WTC11 (cell line): ENCODE results near the gene ASIP. TPM values are rescaled to one million over a fixed set of nuclear protein-coding genes. Genes with fewer than 3 reads are reported as not detected.
"Not testable (repeated sequence)": the region's sequence is repeated elsewhere in the genome, so short reads cannot be mapped to it uniquely, and the experiment has no call there.

Source experiments
- ATAC-seq: fragments of 200-7000 bp; cut with Tn5 transposase; 2 replicates; pipeline ENCODE4 v1.10.0; 2021; ENCODE audit warnings: mild to moderate bottlenecking, moderate library complexity
- CTCF ChIA-PET: fragments of 300-600 bp; sonication (Branson Sonifier 250); formaldehyde crosslinking; loops from one replicate; lab custom pipeline; 2021; ENCODE audit warnings: antibody characterized with exemption; lab: Charles Lee
- POLR2A ChIA-PET: fragments of 350-600 bp; sonication (Branson Sonifier 250); formaldehyde crosslinking; loops from one replicate; lab custom pipeline; 2021; ENCODE audit warnings: antibody characterized with exemption; lab: Charles Lee
- DNase-seq: peaks from one replicate; pipeline ENCODE4 v3.0.0; 2021; ENCODE audit warnings: low spot score
- H3K27ac Mint-ChIP-seq: 2 replicates; pipeline ENCODE4 v1.8.0; 2021; ENCODE audit warnings: mixed read lengths
- H3K27me3 Mint-ChIP-seq: 2 replicates; pipeline ENCODE4 v1.8.0; 2021; ENCODE audit warnings: low read depth, mild to moderate bottlenecking, moderate library complexity, mixed read lengths
- H3K36me3 Mint-ChIP-seq: 2 replicates; pipeline ENCODE4 v1.8.0; 2021; ENCODE audit warnings: mixed read lengths
- H3K4me1 Mint-ChIP-seq: 2 replicates; pipeline ENCODE4 v1.8.0; 2022; ENCODE audit warnings: mixed read lengths
- H3K4me3 Mint-ChIP-seq: 2 replicates; pipeline ENCODE4 v1.8.0; 2021; ENCODE audit warnings: mild to moderate bottlenecking, moderate library complexity, mixed read lengths
- H3K9me3 Mint-ChIP-seq: 2 replicates; pipeline ENCODE4 v1.8.0; 2021; ENCODE audit warnings: mixed read lengths
- CDX4 ChIP-seq: fragments of 250-450 bp; sonication (Bioruptor Pico); IDR thresholded peaks from 2 replicates; pipeline ENCODE4 v1.9.0; 2021; ENCODE audit warnings: moderate library complexity, mild to moderate bottlenecking, inconsistent platforms, borderline replicate concordance
- CREB1 ChIP-seq: sonication (generic); formaldehyde crosslinking; IDR thresholded peaks from 2 replicates; pipeline ENCODE4 v1.8.0; 2023; ENCODE audit warnings: mild to moderate bottlenecking, missing genetic modification reagents
- ESRRA ChIP-seq: sonication (generic); formaldehyde crosslinking; IDR thresholded peaks from 2 replicates; pipeline ENCODE4 v1.8.1; 2022; ENCODE audit warnings: mild to moderate bottlenecking, missing genetic modification reagents, borderline replicate concordance
- ETV6 ChIP-seq: sonication (generic); formaldehyde crosslinking; IDR thresholded peaks from 2 replicates; pipeline ENCODE4 v1.8.1; 2022; ENCODE audit warnings: mild to moderate bottlenecking, missing genetic modification reagents
- FOXP1 ChIP-seq: sonication (generic); formaldehyde crosslinking; IDR thresholded peaks from 2 replicates; pipeline ENCODE4 v1.8.0; 2022; ENCODE audit warnings: missing genetic modification reagents, mild to moderate bottlenecking, moderate library complexity, borderline replicate concordance
- NFE2L1 ChIP-seq: sonication (generic); formaldehyde crosslinking; IDR thresholded peaks from 2 replicates; pipeline ENCODE4 v1.8.1; 2023; ENCODE audit warnings: missing genetic modification reagents
- OVOL2 ChIP-seq: fragments of 250-450 bp; sonication (Bioruptor Pico); IDR thresholded peaks from 2 replicates; pipeline ENCODE4 v1.9.0; 2021; ENCODE audit warnings: mild to moderate bottlenecking, borderline replicate concordance
- SMAD4 ChIP-seq: sonication (generic); formaldehyde crosslinking; IDR thresholded peaks from 2 replicates; pipeline ENCODE4 v1.8.0; 2022; ENCODE audit warnings: mild to moderate bottlenecking, missing genetic modification reagents
- ZNF121 ChIP-seq: sonication (generic); formaldehyde crosslinking; IDR thresholded peaks from 2 replicates; pipeline ENCODE4 v1.8.0; 2023; ENCODE audit warnings: missing genetic modification reagents
- ZNF532 ChIP-seq: fragments of 250-450 bp; sonication (Bioruptor Pico); IDR thresholded peaks from 2 replicates; pipeline ENCODE4 v1.9.0; 2021; ENCODE audit warnings: mild to moderate bottlenecking, borderline replicate concordance
- total RNA-seq: library from RNA; stranded (reverse); gene quantifications from 3 replicates; pipeline ENCODE4 v1.2.3, GENCODE V29; 2021
- TF ChIP-seq, protein P1 (sequence below): sonication (generic); formaldehyde crosslinking; IDR thresholded peaks from 2 replicates; pipeline ENCODE4 v1.8.1; 2023; ENCODE audit warnings: mild to moderate bottlenecking, missing genetic modification reagents, moderate library complexity
- TF ChIP-seq, protein P2 (sequence below): fragments of 200-600 bp; IDR thresholded peaks from 2 replicates; pipeline ENCODE4 v1.8.0; 2022; ENCODE audit warnings: antibody characterized with exemption

The ASIP gene
- total RNA-seq, 1 experiment from 2014 or later = not detected

DNA sequence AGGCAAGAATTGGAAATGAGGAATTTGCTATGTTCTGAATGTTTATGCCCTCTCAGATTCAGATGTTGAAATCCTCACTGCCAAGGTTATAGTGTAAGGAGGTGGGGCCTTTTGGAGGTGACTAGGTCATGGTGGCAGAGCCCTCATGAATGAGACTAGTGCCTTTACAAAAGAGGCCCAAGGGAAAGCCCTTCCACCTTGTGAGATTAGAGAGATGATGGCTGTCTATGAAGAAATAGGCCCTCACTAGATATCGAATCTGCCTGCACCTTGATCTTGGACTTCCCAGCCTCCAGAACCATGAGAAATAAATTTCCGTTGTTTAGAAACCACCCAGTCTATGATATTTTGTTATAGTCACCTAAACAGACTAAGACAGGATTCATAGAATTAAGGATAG lies 10.4 kb downstream of the ASIP start:
- no peaks in the 10 kb centered on the region for H3K27me3 Mint-ChIP-seq

DNA sequence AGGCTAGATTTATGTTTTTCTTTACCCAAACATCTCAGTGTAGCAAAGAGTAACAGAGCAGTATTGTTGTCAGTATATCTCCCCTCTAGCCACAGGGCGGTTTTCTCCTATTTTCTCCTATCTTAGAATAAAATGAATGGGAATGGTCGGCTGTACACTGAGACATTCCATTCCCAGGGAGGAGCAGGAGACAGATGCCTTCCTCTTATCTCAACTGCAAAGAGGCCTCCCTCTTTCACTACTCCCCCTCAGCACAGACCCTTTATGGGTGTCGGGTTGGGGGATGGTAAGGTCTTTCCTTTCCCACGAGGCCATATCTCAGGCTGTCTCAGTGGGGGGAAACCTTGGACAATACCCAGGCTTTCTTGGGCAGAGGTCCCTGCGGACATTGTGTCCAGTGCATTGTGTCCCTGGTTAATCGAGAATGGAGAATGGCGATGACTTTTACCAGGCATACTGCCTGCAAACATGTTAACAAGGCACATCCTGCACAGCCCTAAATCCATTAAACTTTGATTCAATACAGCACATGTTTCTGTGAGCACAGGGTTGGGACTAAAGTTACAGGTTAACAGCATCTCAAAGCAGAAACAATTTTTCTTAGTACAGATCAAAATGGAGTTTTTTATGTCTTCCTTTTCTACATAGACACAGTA lies 11.3 kb downstream of the ASIP start:
- peaks cover 23% of the 10 kb centered on the region for H3K4me1 Mint-ChIP-seq
- CTCF ChIA-PET, H3K27me3 Mint-ChIP-seq, H3K27ac Mint-ChIP-seq, POLR2A ChIA-PET, H3K4me3 Mint-ChIP-seq, DNase-seq, ATAC-seq, H3K36me3 Mint-ChIP-seq, H3K9me3 Mint-ChIP-seq: not testable (repeated sequence)

More for the DNA sequence above, 10.4 kb downstream of the ASIP start:
- no peaks in the 10 kb centered on the region for H3K36me3 Mint-ChIP-seq
- CTCF ChIA-PET = no interaction called here
- no peak for TF ChIP-seq ZNF532 (CRISPR knock-in tag)
- TF ChIP-seq ESRRA (CRISPR knock-in tag) = no peak
- no peak for TF ChIP-seq CDX4 (CRISPR knock-in tag)
- no peak for TF ChIP-seq CREB1
- TF ChIP-seq, all 79 proteins: peak for 0
- Mint-ChIP-seq H3K4me3 (no peak overlapping the region), H3K9me3 (0 out of 2 replicates have a peak, but pooled peaks cover 3% of the 10 kb centered on the region), H3K4me1 (peaks cover 16% of the 10 kb centered on the region), H3K27ac (no peak overlapping the region)
- POLR2A ChIA-PET = no interaction called here
- DNase-seq = no peak
- ATAC-seq = no peak

DNA sequence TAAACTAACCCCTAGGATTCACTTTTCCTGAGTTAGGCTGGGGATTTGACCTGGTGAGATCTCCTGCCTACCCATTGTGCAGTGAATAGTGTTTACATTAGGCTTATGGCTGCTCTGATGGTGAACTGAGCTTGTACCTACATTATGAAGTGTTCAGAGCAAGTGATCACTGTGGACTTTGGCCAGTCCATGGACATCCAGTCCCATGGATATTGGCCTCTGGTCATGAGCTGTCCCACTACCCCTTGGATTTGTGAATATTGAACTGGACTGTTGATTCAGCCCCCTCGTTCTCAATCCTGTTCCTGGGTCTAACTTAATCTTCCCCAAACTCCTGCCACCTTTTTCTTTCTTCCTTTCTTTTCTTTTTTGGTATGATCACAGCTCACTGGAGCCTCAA lies 13.8 kb downstream of the ASIP start:
- TF ChIP-seq, protein P1, sequence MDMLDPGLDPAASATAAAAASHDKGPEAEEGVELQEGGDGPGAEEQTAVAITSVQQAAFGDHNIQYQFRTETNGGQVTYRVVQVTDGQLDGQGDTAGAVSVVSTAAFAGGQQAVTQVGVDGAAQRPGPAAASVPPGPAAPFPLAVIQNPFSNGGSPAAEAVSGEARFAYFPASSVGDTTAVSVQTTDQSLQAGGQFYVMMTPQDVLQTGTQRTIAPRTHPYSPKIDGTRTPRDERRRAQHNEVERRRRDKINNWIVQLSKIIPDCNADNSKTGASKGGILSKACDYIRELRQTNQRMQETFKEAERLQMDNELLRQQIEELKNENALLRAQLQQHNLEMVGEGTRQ (CRISPR knock-in tag) = no peak
- no peak for TF ChIP-seq FOXP1 (CRISPR knock-in tag)
- TF ChIP-seq, protein P2, sequence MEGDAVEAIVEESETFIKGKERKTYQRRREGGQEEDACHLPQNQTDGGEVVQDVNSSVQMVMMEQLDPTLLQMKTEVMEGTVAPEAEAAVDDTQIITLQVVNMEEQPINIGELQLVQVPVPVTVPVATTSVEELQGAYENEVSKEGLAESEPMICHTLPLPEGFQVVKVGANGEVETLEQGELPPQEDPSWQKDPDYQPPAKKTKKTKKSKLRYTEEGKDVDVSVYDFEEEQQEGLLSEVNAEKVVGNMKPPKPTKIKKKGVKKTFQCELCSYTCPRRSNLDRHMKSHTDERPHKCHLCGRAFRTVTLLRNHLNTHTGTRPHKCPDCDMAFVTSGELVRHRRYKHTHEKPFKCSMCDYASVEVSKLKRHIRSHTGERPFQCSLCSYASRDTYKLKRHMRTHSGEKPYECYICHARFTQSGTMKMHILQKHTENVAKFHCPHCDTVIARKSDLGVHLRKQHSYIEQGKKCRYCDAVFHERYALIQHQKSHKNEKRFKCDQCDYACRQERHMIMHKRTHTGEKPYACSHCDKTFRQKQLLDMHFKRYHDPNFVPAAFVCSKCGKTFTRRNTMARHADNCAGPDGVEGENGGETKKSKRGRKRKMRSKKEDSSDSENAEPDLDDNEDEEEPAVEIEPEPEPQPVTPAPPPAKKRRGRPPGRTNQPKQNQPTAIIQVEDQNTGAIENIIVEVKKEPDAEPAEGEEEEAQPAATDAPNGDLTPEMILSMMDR = no peak
- TF ChIP-seq, all 79 proteins: peak for 0
- CTCF ChIA-PET = interaction anchor here (0.5 to 4.0 kb wide), 20 partner anchors 8 to 303 kb away, joined by 3 to 56 read pairs (median 4); partner anchors contain the start of genes ASIP, DYNLRB1 and MAP1LC3A
- DNase-seq (no peak), ATAC-seq (no peak)
- H3K4me3 Mint-ChIP-seq = no peak overlapping the region
- H3K9me3 Mint-ChIP-seq = 0 out of 2 replicates have a peak, but pooled peaks cover 3% of the 10 kb centered on the region
- H3K27me3 Mint-ChIP-seq = no peaks in the 10 kb centered on the region
- H3K27ac Mint-ChIP-seq = no peak overlapping the region
- peaks cover 14% of the 10 kb centered on the region for H3K4me1 Mint-ChIP-seq
- H3K36me3 Mint-ChIP-seq = no peaks in the 10 kb centered on the region
- POLR2A ChIA-PET = no interaction called here

DNA sequence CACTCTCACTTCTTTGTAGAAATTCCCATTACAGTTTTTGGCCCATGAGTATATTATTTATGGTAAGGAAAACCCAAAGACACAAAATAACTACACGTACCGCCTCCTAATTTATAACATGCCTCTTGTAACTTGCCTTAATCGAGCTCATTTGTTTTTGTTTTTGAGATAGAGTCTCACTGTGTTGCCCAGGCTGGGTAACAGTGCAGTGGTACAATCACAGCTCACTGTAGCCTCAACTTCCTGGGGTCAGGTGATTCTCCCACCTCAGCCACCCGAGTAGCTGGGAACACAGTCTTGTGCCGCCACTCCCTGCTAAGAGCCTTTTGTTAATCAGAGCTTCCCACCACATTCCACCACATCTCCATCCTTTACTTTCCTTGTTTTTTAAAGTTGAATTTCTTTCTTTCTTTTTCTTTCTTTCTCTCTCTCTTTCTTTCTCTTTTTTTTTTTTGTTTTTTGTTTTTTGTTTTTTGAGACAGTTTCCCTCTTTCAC lies 15.5 kb downstream of the ASIP start:
- Mint-ChIP-seq H3K36me3 (no peaks in the 10 kb centered on the region), H3K27ac (peak overlapping the region; percentile 80; the same call in 1 of the 2 replicates), H3K27me3 (no peaks in the 10 kb centered on the region), H3K4me1 (peaks cover 14% of the 10 kb centered on the region), H3K4me3 (no peak overlapping the region), H3K9me3 (0 out of 2 replicates have a peak, but pooled peaks cover 1% of the 10 kb centered on the region)
- ChIA-PET CTCF (interaction anchor here (0.5 to 4.0 kb wide), 12 partner anchors 9 to 603 kb away, joined by 3 to 56 read pairs (median 6); partner anchors contain the start of gene ASIP), POLR2A (interaction anchor here (1.1 kb wide), 1 partner anchor 106 kb away, joined by 4 read pairs; the partner anchor contains the start of gene ITCH)
- TF ChIP-seq ETV6 (no peak), ZNF121 (CRISPR knock-in tag) (peak; percentile 96), SMAD4 (no peak), NFE2L1 (CRISPR knock-in tag) (no peak), OVOL2 (CRISPR knock-in tag) (no peak)
- TF ChIP-seq, protein P2 = no peak
- DNase-seq (no peak), ATAC-seq (peak; percentile 50)
